Endodermal cell (in vitro differentiated cells): Measurements from ENCODE around the gene GPX3. TPM values are rescaled to one million over a fixed set of nuclear protein-coding genes. Genes with fewer than 3 reads are reported as not detected.

ENCODE experiments used
- DNase-seq: peaks from one replicate; pipeline ENCODE4 v3.0.0-alpha.2; 2017
- H3K27ac ChIP-seq: 2 replicates; pipeline ENCODE4 v1.5.1; 2013; ENCODE audit warnings: mild to moderate bottlenecking, low read depth, low read length, moderate library complexity
- H3K27me3 ChIP-seq: 2 replicates; pipeline ENCODE4 v1.6.1; 2013; ENCODE audit warnings: mild to moderate bottlenecking, low read length, moderate library complexity; ENCODE audit not compliant: insufficient read depth, control insufficient read depth, poor library complexity, severe bottlenecking
- H3K36me3 ChIP-seq: 2 replicates; pipeline ENCODE4 v1.7.0; 2013; ENCODE audit warnings: mild to moderate bottlenecking, low read length, moderate library complexity; ENCODE audit not compliant: control insufficient read depth, insufficient read depth
- H3K4me1 ChIP-seq: one replicate; pipeline ENCODE4 v1.7.0; 2013; ENCODE audit warnings: low read length; ENCODE audit not compliant: control insufficient read depth, insufficient read depth
- H3K4me3 ChIP-seq: 2 replicates; pipeline ENCODE4 v1.5.1; 2013; ENCODE audit warnings: mild to moderate bottlenecking, low read length, moderate library complexity
- H3K9ac ChIP-seq: 2 replicates; pipeline ENCODE4 v1.6.1; 2013; ENCODE audit warnings: mild to moderate bottlenecking, low read length, moderate library complexity; ENCODE audit not compliant: poor library complexity, severe bottlenecking; ENCODE audit errors: extremely low read depth
- H3K9me3 ChIP-seq: 2 replicates; pipeline ENCODE4 v1.6.1; 2013; ENCODE audit warnings: mild to moderate bottlenecking, low read length, moderate library complexity; ENCODE audit not compliant: control insufficient read depth
- H3K27ac Mint-ChIP-seq: 2 replicates; pipeline ENCODE4 v1.8.0; 2020; ENCODE audit warnings: mixed read lengths
- H3K27me3 Mint-ChIP-seq: 2 replicates; pipeline ENCODE4 v1.8.0; 2021; ENCODE audit warnings: mild to moderate bottlenecking, mixed read lengths; ENCODE audit not compliant: insufficient read depth
- H3K36me3 Mint-ChIP-seq: 2 replicates; pipeline ENCODE4 v1.8.0; 2020; ENCODE audit warnings: low read depth, mixed read lengths
- H3K4me1 Mint-ChIP-seq: 2 replicates; pipeline ENCODE4 v1.8.0; 2020; ENCODE audit warnings: mixed read lengths
- H3K4me3 Mint-ChIP-seq: 2 replicates; pipeline ENCODE4 v1.8.0; 2020; ENCODE audit warnings: mild to moderate bottlenecking, moderate library complexity, mixed read lengths
- H3K9me3 Mint-ChIP-seq: 2 replicates; pipeline ENCODE4 v1.8.0; 2020; ENCODE audit warnings: mild to moderate bottlenecking, mixed read lengths
- CTCF ChIP-seq: fragments of 200-600 bp; sonication (generic); conservative IDR thresholded peaks from 2 replicates; pipeline ENCODE4 v1.5.0; 2021; ENCODE audit warnings: antibody characterized with exemption, mild to moderate bottlenecking
- WGBS, 2 experiments: methylation state at CpG; one replicate each; pipeline versions ENCODE4 v1.1.5 to v1.1.7; 2013; ENCODE audit warnings: missing lambda C conversion rate in 2 of 2, mixed read lengths in 1 of 2; ENCODE audit not compliant: insufficient coverage in 1 of 2, insufficient read length in 1 of 2; 5-methylcytosine and 5-hydroxymethylcytosine counted together
- total RNA-seq, 2 donors: library from RNA; stranded (reverse); fragmentation: NEBNext Ultra II Directional in 1 of 2; extraction: Animal tissue kit (Norgen Biotek cat#: 25700) in 1 of 2; gene quantifications; 2 replicates in 1 of 2; 3 replicates in 1 of 2; pipeline ENCODE4 v1.2.1, GENCODE V29; 2021

Gene GPX3
- total RNA-seq, 2 donors from 2014 or later = 44.9 to 47.1 TPM

- H3K27ac Mint-ChIP-seq = no peak overlapping the region
- no peaks in the 10 kb centered on the region for H3K9me3 ChIP-seq
- no peak overlapping the region for H3K9ac ChIP-seq
- no peaks in the 10 kb centered on the region for H3K4me1 ChIP-seq
- 76 to 84% methylated on average over 4 to 7 of the region's 7 CpGs for WGBS, 2 experiments
- no peaks in the 10 kb centered on the region for H3K27me3 ChIP-seq
- H3K4me3 ChIP-seq = no peak overlapping the region
- H3K36me3 Mint-ChIP-seq = peaks cover 20% of the 10 kb centered on the region
- no peak for DNase-seq
- H3K4me3 Mint-ChIP-seq = no peak overlapping the region
- peaks cover 6% of the 10 kb centered on the region for H3K4me1 Mint-ChIP-seq
- H3K27ac ChIP-seq = no peak overlapping the region
- H3K27me3 Mint-ChIP-seq = peaks cover 17% of the 10 kb centered on the region
- no peaks in the 10 kb centered on the region for H3K9me3 Mint-ChIP-seq
- TF ChIP-seq CTCF = no peak
- peaks cover 9% of the 10 kb centered on the region for H3K36me3 ChIP-seq
Measured at GRCh38 chr5:151022511-151023018, 2.2 kb downstream of the GPX3 start.

GRCh38 chr5:151023047-151023615 lies 2.7 kb downstream of the GPX3 start:
- H3K4me3 Mint-ChIP-seq = no peak overlapping the region
- no peak for TF ChIP-seq CTCF
- no peak overlapping the region for H3K4me3 ChIP-seq

GRCh38 chr5:151023651-151024050 lies 3.3 kb downstream of the GPX3 start:
- H3K36me3 Mint-ChIP-seq = peaks cover 27% of the 10 kb centered on the region
- H3K4me1 Mint-ChIP-seq = peaks cover 6% of the 10 kb centered on the region
- Histone ChIP-seq H3K4me3 (no peak overlapping the region), H3K4me1 (no peaks in the 10 kb centered on the region), H3K9ac (no peak overlapping the region), H3K27me3 (no peaks in the 10 kb centered on the region), H3K36me3 (peaks cover 15% of the 10 kb centered on the region), H3K9me3 (no peaks in the 10 kb centered on the region), H3K27ac (no peak overlapping the region)
- no peak for DNase-seq
- H3K4me3 Mint-ChIP-seq = no peak overlapping the region
- no peak for TF ChIP-seq CTCF
- H3K27me3 Mint-ChIP-seq = peaks cover 11% of the 10 kb centered on the region
- H3K27ac Mint-ChIP-seq = no peak overlapping the region
- WGBS, 2 experiments = 95 to 100% methylated on average over 6 to 8 of the region's 8 CpGs
- H3K9me3 Mint-ChIP-seq = no peaks in the 10 kb centered on the region

More at GRCh38 chr5:151023047-151023615, 2.7 kb downstream of the GPX3 start:
- 93 to 96% methylated on average over 2 to 5 of the region's 5 CpGs for whole genome bisulfite sequencing, 2 experiments
- H3K36me3 Mint-ChIP-seq = peaks cover 22% of the 10 kb centered on the region
- no peaks in the 10 kb centered on the region for H3K9me3 ChIP-seq
- peaks cover 14% of the 10 kb centered on the region for H3K27me3 Mint-ChIP-seq
- no peak for DNase-seq
- H3K27me3 ChIP-seq = no peaks in the 10 kb centered on the region
- no peaks in the 10 kb centered on the region for H3K9me3 Mint-ChIP-seq
- H3K36me3 ChIP-seq = peaks cover 13% of the 10 kb centered on the region
- H3K4me1 Mint-ChIP-seq = peaks cover 6% of the 10 kb centered on the region
- no peak overlapping the region for H3K9ac ChIP-seq
- H3K27ac Mint-ChIP-seq = no peak overlapping the region
- no peak overlapping the region for H3K27ac ChIP-seq
- no peaks in the 10 kb centered on the region for H3K4me1 ChIP-seq
